ENCODE data around the gene OR8B8. TPM values are rescaled to one million over a fixed set of nuclear protein-coding genes. Genes with fewer than 3 reads are reported as not detected.
"Not testable (repeated sequence)": the region's sequence is repeated elsewhere in the genome, so short reads cannot be mapped to it uniquely, and the experiment has no call there.

Gene OR8B8
- total RNA-seq, 2 experiments from 2014 or later = not detected

DNA sequence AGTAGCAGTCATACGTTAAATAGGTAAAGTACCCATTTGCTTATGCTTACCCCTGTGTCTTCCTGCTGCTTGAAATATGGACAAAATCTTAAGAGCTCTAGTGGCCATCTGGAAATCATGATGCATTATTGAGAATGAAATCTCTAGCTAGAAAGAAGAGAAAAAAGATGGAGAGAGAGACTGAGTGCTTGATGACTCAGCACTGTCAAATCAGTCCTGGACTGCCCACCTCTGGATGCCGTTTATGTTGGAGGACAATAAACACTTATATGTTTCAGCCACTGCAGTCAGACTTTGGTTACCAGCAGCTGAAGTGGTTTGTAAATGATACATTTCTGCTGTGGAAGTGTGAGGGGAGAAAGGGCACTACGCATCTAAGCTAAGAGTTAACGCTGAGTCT, 24.5 kb downstream of the OR8B8 start:
- DNase-seq (no peak), ATAC-seq (ENCODE audit: low read depth) (no peak)
- Mint-ChIP-seq H3K4me3 (no peak overlapping the region), H3K4me1 (no peaks in the 10 kb centered on the region), H3K27ac (no peak overlapping the region), H3K27me3 (peaks cover 13% of the 10 kb centered on the region), H3K9me3 (no peaks in the 10 kb centered on the region), H3K36me3 (no peaks in the 10 kb centered on the region)
- POLR2A ChIA-PET = no interaction called here

DNA sequence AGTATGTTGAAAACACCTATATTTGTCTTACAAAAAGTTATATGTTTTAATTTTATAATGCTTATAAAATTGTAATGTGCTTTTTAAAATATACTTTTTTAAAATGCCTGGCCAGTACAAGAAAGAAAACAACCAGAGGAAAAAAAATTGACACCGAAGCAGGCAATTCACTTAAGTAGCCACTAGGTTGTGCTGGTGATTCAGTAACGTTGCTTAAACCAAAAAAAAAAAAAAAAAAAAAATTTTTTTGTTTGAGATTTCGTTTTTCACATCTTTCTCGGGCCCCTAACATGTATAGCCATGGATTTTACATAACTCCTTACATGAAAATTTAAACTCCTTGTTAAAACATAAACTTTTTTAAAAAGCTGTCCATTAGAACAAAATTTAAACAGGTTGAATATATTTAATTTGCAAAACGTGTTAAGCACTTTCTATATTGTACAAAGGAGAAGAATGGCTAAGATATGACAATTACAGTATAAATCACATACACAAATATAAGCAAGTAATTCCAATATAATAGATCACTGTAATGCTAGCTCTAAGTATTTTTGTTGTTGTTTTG, 30.1 kb downstream of the OR8B8 start:
- Mint-ChIP-seq H3K9me3 (no peaks in the 10 kb centered on the region), H3K4me1 (no peaks in the 10 kb centered on the region), H3K4me3 (no peak overlapping the region), H3K36me3 (no peaks in the 10 kb centered on the region), H3K27ac (no peak overlapping the region), H3K27me3 (peaks cover 9% of the 10 kb centered on the region)
- ATAC-seq (ENCODE audit: low read depth) = no peak
- DNase-seq = no peak
- POLR2A ChIA-PET = no interaction called here

GRCh38 chr11:124409906-124410305, 35.6 kb downstream of the OR8B8 start:
- ATAC-seq (ENCODE audit: low read depth) = no peak
- Mint-ChIP-seq H3K27ac (no peak overlapping the region), H3K9me3 (no peaks in the 10 kb centered on the region), H3K36me3 (no peaks in the 10 kb centered on the region), H3K27me3 (peaks cover 13% of the 10 kb centered on the region), H3K4me1 (no peaks in the 10 kb centered on the region), H3K4me3 (no peak overlapping the region)
- DNase-seq = no peak
- POLR2A ChIA-PET = no interaction called here

DNA sequence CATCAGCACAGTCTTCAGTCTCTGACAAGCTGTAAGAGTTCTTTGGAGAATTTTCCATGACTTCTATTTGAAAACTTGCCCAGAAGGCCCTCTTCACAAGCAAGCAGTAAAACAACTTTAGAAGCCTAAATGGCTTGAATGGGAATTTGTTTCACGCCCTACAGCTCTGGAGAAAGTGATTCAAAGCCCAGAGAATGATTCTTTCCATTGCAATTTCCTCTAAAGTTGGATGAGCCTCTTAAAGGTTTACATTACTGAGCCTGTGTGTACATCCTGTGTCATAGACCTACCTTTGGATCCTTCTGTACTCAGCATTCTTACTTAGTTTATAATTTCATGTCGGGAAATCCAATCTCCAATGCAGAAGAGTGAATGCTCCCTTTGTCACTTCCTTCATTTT, 39.9 kb downstream of the OR8B8 start:
- H3K36me3 Mint-ChIP-seq = no peaks in the 10 kb centered on the region
- H3K4me1 Mint-ChIP-seq = no peaks in the 10 kb centered on the region
- ATAC-seq (ENCODE audit: low read depth) = no peak
- peaks cover 13% of the 10 kb centered on the region for H3K27me3 Mint-ChIP-seq
- no peak for DNase-seq
- POLR2A ChIA-PET = no interaction called here
- H3K27ac Mint-ChIP-seq = no peak overlapping the region
- no peaks in the 10 kb centered on the region for H3K9me3 Mint-ChIP-seq
- no peak overlapping the region for H3K4me3 Mint-ChIP-seq

DNA sequence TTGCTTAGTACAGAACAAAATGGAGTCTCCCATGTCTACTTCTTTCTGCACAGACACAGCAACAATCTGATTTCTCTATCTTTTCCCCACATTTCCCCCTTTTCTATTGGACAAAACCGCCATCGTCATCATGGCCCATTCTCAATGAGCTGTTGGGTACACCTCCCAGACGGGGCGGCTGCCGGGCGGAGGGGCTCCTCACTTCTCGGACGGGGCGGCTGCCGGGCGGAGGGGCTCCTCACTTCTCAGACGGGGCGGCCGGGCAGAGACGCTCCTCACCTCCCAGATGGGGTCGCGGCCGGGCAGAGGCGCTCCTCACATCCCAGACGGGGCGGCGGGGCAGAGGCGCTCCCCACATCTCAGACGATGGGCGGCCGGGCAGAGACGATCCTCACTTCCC, 42.3 kb downstream of the OR8B8 start:
- H3K4me1 Mint-ChIP-seq; H3K27me3 Mint-ChIP-seq; POLR2A ChIA-PET; ATAC-seq (ENCODE audit: low read depth); H3K4me3 Mint-ChIP-seq; H3K36me3 Mint-ChIP-seq; H3K27ac Mint-ChIP-seq; DNase-seq; H3K9me3 Mint-ChIP-seq: not testable (repeated sequence)

- ATAC-seq (ENCODE audit: low read depth) = peak; percentile 74
- H3K4me3 Mint-ChIP-seq = no peak overlapping the region
- H3K27me3 Mint-ChIP-seq = peaks cover 4% of the 10 kb centered on the region
- H3K9me3 Mint-ChIP-seq = no peaks in the 10 kb centered on the region
- H3K4me1 Mint-ChIP-seq = no peaks in the 10 kb centered on the region
- peak; percentile 30 for DNase-seq
- POLR2A ChIA-PET = no interaction called here
- no peak overlapping the region for H3K27ac Mint-ChIP-seq
- H3K36me3 Mint-ChIP-seq = no peaks in the 10 kb centered on the region
Measured at GRCh38 chr11:124402326-124402922, 43.1 kb downstream of the OR8B8 start.

GRCh38 chr11:124398924-124399323, 46.6 kb downstream of the OR8B8 start, which contains the start of gene OR8B3:
TSS of gene OR8B3 (minus strand) at chr11:124399024. CDS start at chr11:124397351, 1,673 bp downstream.
- no peak for DNase-seq

DNA sequence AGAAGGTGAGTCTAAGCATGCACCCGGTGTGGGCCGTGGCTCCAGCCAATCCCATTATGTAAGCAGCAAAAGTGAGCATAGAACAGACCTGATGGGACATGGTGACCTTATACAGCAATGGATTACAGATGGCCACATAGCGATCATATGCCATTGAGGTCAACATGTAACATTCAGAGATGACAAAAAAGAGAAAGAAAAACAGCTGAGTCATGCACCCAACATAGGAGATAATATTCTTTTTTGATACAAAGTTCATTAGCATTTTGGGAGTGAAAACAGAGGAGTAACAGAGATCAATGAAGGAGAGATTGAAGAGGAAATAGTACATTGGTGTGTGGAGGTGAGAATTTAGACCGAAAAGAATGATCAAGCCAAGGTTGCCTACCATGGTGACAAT, 48.6 kb downstream of the OR8B8 start:
- H3K27me3 Mint-ChIP-seq; H3K27ac Mint-ChIP-seq; H3K4me1 Mint-ChIP-seq; ATAC-seq (ENCODE audit: low read depth); POLR2A ChIA-PET; H3K36me3 Mint-ChIP-seq; H3K9me3 Mint-ChIP-seq; DNase-seq; H3K4me3 Mint-ChIP-seq: not testable (repeated sequence)

More at GRCh38 chr11:124398924-124399323, 46.6 kb downstream of the OR8B8 start, which contains the start of gene OR8B3:
- POLR2A ChIA-PET = no interaction called here
- Mint-ChIP-seq H3K4me1 (no peaks in the 10 kb centered on the region), H3K4me3 (no peak within 1 kb of the TSS), H3K27ac (no peak within 1 kb of the TSS), H3K9me3 (no peaks in the 10 kb centered on the region), H3K36me3 (no peaks in the 10 kb centered on the region), H3K27me3 (no peaks in the 10 kb centered on the region)
- ATAC-seq (ENCODE audit: low read depth) = no peak

DNA sequence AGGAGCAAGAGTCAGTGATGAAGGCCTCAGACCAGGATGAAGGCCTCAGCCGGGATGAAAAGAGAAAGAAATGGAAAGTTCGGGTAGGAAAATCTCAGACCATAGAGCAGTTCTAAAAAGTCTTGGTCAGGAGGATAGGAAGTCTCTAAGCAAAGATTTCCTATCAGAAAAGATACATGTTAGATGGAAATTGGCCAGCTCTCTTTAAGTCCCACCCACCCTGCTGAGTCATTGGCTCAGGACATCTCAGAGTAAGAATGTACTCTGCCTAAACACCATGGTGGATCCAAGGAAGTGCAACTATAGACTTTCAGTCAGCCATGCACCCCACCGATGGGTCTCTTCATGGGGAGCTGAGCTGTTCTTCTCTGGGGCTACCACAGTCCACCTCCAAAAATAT, 51.1 kb downstream of the OR8B8 start:
- H3K4me3 Mint-ChIP-seq = no peak overlapping the region
- POLR2A ChIA-PET = no interaction called here
- H3K9me3 Mint-ChIP-seq = peaks cover 1% of the 10 kb centered on the region
- H3K27ac Mint-ChIP-seq = no peak overlapping the region
- H3K27me3 Mint-ChIP-seq = peaks cover 3% of the 10 kb centered on the region
- H3K36me3 Mint-ChIP-seq = no peaks in the 10 kb centered on the region
- ATAC-seq (ENCODE audit: low read depth) = no peak
- no peaks in the 10 kb centered on the region for H3K4me1 Mint-ChIP-seq
- no peak for DNase-seq

Other genes with a start within 250 kb of the OR8B8 start
- gene OR8G1, start 204.6 kb downstream of the OR8B8 start, total RNA-seq = not detected
- not detected for gene OR8G5, start 189.3 kb downstream of the OR8B8 start, total RNA-seq
- gene OR8D1, start 131.7 kb downstream of the OR8B8 start, total RNA-seq = not detected
- not detected for gene OR8D2, start 125.5 kb downstream of the OR8B8 start, total RNA-seq
- gene OR8B2, start 61.2 kb downstream of the OR8B8 start, total RNA-seq = not detected
- not detected for gene OR8B3, start 46.7 kb downstream of the OR8B8 start, total RNA-seq
- not detected for gene OR8B4, start 20.8 kb downstream of the OR8B8 start, total RNA-seq
- gene OR8B12, start 98.0 kb upstream of the OR8B8 start, total RNA-seq = not detected
- gene OR8A1, start 124.3 kb upstream of the OR8B8 start, total RNA-seq = not detected
- gene PANX3, start 165.7 kb upstream of the OR8B8 start, total RNA-seq = not detected
- 10 to 100 TPM; 53.1 to 55.3 TPM for gene TBRG1, start 177.2 kb upstream of the OR8B8 start, total RNA-seq
- 1 to 10 TPM; 4.4 to 5.2 TPM for gene SIAE, start 228.0 kb upstream of the OR8B8 start, total RNA-seq
- gene SPA17, start 228.2 kb upstream of the OR8B8 start, total RNA-seq = 1 to 10 TPM; 1.5 to 3.0 TPM

All from activated naive CD8-positive, alpha-beta T cell treated with anti-CD3 and anti-CD28 coated beads, Interleukin-2, amount 10 ng/mL, durations not matched to agents 7 days and 5 days (primary cell).